Ishikawa (cell line): ENCODE results near the gene NSUN4.

Experiments used
- CEBPB ChIP-seq: IDR thresholded peaks from 2 replicates; pipeline ENCODE4 v1.6.1; 2012
- CREB1 ChIP-seq: IDR thresholded peaks from 2 replicates; pipeline ENCODE4 v1.6.1; 2012; ENCODE audit warnings: low read depth
- EGR1 ChIP-seq: IDR thresholded peaks from 2 replicates; pipeline ENCODE4 v1.6.1; 2012
- EP300 ChIP-seq: IDR thresholded peaks from 2 replicates; pipeline ENCODE4 v1.6.1; 2012; ENCODE audit warnings: borderline replicate concordance
- FOXM1 ChIP-seq: IDR thresholded peaks from 2 replicates; pipeline ENCODE4 v1.6.1; 2012; ENCODE audit warnings: low read depth, borderline replicate concordance
- MAX ChIP-seq: IDR thresholded peaks from 2 replicates; pipeline ENCODE4 v1.6.1; 2012
- NFIC ChIP-seq: IDR thresholded peaks from 2 replicates; pipeline ENCODE4 v1.6.1; 2012
- RAD21 ChIP-seq: IDR thresholded peaks from 2 replicates; pipeline ENCODE4 v1.6.1; 2012; ENCODE audit warnings: low read depth
- REST ChIP-seq: IDR thresholded peaks from 2 replicates; pipeline ENCODE4 v1.6.1; 2012; ENCODE audit warnings: low read depth, mild to moderate bottlenecking
- TAF1 ChIP-seq: IDR thresholded peaks from 2 replicates; pipeline ENCODE4 v1.6.1; 2012; ENCODE audit warnings: low read depth, mild to moderate bottlenecking
- TCF12 ChIP-seq: IDR thresholded peaks from 2 replicates; pipeline ENCODE4 v1.6.1; 2012; ENCODE audit warnings: low read depth
- TEAD4 ChIP-seq: IDR thresholded peaks from 2 replicates; pipeline ENCODE4 v1.6.1; 2012
- YY1 ChIP-seq: IDR thresholded peaks from 2 replicates; pipeline ENCODE4 v1.6.1; 2012; ENCODE audit warnings: low read depth
- ZBTB7A ChIP-seq: IDR thresholded peaks from 2 replicates; pipeline ENCODE4 v1.6.1; 2012; ENCODE audit warnings: low read depth
- TF ChIP-seq, protein P1 (sequence below): IDR thresholded peaks from 2 replicates; pipeline ENCODE4 v1.6.1; 2012

The NSUN4 gene

DNA sequence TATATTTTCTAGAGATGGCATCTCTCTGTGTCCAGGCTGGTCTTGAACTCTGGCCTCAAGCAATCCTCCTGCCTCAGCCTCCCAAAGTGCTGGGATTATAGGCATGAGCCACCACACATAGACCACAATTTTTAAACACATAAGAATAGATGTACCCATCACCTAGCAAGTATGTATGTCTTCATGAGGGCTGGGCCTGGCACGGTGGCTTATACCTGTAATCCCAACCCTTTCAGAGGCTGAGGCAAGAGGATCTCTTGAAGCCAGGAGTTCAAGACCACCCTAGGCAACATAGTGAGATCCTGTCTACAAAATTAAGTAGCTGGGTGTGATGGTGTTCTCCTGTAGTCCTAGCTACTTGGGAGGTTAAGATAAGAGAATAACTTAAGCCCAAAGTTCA lies 23.3 kb upstream of the NSUN4 start:
- TF ChIP-seq RAD21 (no peak), TCF12 (no peak), EP300 (no peak), ZBTB7A (no peak)

DNA sequence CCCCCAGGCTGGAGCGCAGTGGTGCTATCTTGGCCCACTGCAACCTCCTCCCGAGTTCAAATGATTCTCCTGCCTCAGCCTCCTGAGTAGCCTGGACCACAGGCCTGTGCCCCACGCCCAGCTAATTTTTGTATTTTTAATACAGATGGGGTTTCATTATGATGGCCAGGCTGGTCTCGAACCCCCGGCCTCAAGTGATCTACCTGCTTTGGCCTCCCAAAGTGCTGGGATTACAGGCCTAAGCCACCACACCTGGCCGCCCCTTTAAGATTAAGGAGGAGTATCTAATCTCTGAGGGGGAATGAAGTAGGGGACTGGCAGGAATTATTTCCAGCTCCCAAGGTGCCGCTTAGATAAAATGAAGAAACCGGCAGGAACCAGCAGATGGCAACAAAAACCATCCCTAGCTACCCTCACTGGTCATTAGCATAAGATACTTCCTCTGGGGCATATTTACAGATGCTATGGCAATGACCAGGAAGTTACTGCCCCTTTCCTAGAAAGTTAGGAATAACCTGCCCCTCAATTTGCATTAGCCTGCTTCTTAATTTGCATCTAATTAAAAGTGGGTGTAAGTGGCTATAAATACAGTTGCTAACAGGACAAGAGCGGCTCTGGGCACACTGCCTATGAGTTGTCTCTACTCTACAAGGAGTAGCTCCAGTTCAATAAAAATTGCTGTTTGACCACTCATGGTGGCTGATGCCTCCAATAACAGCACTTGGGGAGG lies 7.1 kb upstream of the NSUN4 start:
- TF ChIP-seq MAX (no peak), YY1 (no peak), RAD21 (peak; percentile 54)

- TF ChIP-seq TEAD4 (no peak), NFIC (no peak), EP300 (no peak), YY1 (no peak), TAF1 (no peak), FOXM1 (no peak), MAX (no peak)
- TF ChIP-seq, protein P1, sequence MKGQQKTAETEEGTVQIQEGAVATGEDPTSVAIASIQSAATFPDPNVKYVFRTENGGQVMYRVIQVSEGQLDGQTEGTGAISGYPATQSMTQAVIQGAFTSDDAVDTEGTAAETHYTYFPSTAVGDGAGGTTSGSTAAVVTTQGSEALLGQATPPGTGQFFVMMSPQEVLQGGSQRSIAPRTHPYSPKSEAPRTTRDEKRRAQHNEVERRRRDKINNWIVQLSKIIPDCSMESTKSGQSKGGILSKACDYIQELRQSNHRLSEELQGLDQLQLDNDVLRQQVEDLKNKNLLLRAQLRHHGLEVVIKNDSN: no peak
Observed at GRCh38 chr1:46334030-46334384, 6.6 kb upstream of the NSUN4 start.

DNA sequence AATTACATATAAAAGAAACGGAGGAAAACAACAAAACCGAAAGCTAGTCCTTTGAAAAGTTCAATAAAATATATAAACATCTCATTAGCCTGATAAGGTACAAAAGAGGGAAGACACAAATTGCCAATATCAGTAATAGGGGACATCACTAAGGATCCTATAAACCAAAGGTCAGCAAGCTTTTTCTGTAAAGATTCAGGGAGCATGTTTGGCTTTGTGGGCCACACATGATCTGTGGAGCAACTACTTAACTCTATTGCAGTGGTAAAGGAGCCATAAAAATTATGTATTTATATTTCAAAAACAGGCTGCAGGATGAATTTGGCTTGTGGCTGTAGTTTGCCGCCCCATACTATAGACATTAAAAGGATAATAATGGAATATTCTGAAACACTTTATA lies 5.5 kb upstream of the NSUN4 start:
- TF ChIP-seq ZBTB7A (no peak), REST (no peak), YY1 (no peak), CEBPB (no peak), TEAD4 (no peak), EGR1 (no peak), NFIC (no peak), EP300 (no peak), FOXM1 (no peak), TCF12 (no peak), TAF1 (no peak), RAD21 (no peak), CREB1 (no peak), MAX (no peak)
- TF ChIP-seq, protein P1: no peak

DNA sequence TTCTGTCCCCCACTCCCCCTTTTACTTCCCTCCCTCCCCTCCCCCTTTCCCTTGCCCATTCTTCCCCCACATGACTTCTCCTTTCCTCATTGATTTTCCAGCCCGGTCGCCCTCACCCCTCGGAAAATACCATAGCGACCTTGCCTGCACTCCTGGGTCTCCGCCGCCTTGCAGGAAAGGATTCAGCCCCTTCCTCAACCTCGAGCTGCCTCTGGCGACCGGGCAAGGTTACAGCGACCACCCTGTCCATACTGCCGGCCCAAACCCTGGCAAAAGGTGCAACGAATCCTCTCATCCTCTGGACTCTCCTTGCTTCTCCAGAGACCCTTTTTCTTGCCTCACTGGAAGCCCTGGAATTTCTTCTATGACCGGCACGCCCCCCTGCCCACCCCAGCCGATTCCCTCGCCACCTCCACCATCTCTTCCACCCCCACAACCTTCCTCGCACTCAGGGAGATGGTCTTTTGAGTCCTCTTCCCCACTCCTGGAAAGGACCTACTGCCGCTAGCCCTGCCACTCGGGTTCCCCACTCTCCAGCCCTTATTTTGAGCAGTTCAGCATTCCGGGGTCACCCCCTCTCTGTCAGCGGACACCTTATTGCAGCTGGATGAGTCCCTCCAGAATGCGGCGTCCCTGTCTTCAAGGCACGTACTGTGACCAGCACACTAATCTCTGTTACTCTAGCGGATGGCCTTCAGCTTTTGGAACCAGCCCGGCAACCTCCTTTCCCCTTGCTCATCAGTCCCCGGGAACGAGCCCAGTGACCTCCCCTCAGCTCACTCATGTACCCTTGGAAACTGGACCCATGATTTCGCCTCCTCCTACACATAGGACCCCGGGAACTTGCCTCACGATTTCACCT lies 846 bp downstream of the NSUN4 start:
- TF ChIP-seq NFIC (no peak), TAF1 (no peak), RAD21 (no peak), TEAD4 (no peak), FOXM1 (no peak), TCF12 (no peak), EP300 (no peak), EGR1 (no peak), ZBTB7A (no peak)

DNA sequence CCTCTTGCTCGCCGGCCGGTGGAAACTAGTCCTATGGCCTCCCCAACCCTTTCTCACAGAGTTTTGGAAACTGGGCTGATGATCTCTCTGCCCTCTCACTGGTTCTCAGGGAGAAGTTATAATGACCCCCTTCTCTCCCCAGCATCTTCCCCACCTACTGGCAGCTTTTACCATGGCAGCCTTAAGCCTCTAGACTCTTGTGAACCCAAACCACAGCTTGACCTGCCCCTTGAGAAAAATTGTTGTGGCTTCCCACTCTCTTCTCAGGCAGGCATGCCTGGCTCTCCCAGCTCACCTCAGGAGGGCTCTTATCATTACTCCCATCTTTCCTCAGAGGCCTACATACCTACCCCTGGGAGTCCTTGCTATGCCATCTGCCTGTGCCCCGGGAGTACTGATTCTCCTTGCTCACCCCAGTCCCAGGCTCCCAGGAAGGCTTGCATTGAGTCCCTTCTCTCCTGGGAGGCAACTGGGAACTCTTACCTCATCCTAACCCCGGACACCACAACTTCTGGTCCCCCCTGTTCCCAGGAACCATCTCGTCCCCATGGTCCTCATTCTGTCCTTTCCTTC lies 1.6 kb downstream of the NSUN4 start:
- TF ChIP-seq REST (no peak), CEBPB (no peak), NFIC (no peak), YY1 (no peak), CREB1 (no peak), FOXM1 (no peak)
